GM19372 (cell line): ENCODE data around the gene RRM1.
"Not testable (repeated sequence)": the region's sequence is repeated elsewhere in the genome, so short reads cannot be mapped to it uniquely, and the experiment has no call there.

Source experiments
- ATAC-seq: cut with Tn5 transposase; IDR thresholded peaks from one replicate; pipeline ENCODE4 v1.9.1; 2021; ENCODE audit warnings: mild to moderate bottlenecking, low read depth, moderate library complexity; ENCODE audit not compliant: unreplicated experiment

RRM1 gene

DNA sequence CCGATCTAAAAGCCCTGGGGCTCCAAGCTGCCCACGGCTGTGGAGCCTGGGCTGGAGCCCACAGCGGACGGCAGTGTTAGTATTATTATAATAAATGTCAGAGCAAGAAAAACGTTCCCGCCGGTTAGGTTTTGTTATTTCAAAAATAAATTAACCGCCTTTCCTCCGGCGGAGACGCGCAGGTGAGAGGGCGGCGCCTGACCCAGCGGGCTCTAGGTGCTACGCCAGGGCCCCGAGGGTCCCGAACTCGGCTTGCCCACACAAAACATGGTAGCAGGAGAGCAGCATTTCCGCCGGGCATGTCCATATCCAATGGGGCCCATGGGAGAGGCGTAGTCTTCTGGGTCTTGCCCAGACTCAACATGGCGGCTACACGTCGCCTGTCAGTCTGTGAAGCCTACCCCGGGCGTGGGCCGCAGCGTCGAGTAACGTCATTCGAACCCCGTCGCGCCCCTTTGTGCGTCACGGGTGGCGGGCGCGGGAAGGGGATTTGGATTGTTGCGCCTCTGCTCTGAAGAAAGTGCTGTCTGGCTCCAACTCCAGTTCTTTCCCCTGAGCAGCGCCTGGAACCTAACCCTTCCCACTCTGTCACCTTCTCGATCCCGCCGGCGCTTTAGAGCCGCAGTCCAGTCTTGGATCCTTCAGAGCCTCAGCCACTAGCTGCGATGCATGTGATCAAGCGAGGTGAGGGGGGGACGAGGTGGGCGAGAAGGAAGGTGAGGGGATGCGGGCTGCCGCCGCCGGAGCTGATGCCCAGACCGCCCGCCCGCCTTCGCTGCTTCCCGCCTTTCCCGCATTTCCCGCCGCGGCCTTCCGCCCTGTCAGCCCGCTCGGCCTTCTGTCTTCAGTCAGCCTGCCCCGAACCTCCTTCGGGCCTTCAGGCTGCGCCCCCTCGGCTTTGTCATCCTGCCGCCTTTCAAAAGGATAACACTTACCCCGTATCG lies at the start of gene RRM1:
RRM1 (plus strand) TSS at position 452 of the 944 bp plus-strand sequence; CDS start at position 666, 214 bp downstream.
- ATAC-seq: peak; percentile 95

DNA sequence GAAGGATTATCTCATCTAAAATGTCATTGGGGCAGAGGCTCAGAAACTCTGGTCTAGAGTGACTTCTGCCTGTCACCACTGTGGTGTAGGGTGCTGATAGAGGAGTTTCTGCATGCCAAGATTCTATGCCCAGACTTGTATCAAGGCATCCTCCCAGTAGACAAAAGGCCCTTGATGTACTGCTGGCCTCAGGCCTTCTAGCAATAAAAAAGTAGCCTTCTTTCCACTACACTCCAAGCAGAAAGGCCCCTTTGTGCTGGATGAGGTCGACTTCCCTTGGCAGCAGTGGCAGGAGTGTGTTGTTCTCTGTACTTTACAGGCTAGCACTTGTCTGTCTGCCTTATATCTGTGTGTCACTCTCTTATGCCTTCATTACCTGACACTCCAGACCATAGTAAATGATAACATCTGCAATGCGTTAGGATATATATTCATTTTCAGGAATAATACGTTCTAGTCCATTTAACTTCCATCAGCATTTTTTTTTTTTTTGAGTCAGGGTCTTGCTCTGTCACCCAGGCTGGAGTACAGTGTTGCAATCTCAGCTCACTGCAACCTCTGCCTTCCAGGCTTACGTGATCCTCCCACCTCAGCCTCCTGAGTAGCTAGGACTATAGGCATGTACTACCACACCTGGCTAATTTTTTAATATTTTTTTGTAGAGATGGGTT lies 49.5 kb upstream of the RRM1 start:
- no peak for ATAC-seq

DNA sequence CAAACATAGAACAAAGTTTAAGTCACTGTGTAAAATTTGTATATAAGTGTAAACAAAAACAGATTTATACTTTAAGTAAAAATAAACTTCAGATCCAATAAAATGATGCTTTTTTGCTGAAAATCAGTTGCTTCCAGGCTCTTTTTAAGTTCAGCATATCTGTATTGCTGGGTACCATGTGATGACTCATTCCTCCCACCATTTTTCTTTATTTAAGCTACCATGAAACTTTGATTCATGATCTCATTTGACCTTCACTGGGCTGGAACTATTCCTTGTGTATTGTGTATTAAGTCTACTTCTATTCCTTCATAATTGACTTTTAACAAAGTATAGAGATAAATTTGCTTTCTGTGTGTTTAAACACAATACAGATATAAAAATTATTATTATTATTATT lies 46.3 kb upstream of the RRM1 start:
- no peak for ATAC-seq

DNA sequence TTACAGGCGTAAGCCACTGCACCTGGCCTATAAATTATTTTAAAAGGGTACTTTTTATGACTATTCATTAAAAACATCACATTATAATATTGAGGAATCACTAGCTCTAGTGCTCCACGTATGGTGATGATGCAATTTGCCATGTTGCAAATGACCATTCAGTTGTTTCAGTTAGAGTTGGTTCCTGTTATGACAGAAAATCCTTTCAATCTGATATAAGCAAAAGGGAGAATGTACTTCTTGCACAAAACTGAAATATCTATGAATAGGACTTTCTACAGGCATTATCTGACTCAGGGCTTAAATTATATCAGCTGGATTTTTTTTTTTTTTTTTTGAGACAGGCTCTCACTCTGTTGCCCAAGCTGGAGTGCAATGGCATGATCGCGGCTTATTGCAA lies 45.6 kb upstream of the RRM1 start:
- no peak for ATAC-seq

DNA sequence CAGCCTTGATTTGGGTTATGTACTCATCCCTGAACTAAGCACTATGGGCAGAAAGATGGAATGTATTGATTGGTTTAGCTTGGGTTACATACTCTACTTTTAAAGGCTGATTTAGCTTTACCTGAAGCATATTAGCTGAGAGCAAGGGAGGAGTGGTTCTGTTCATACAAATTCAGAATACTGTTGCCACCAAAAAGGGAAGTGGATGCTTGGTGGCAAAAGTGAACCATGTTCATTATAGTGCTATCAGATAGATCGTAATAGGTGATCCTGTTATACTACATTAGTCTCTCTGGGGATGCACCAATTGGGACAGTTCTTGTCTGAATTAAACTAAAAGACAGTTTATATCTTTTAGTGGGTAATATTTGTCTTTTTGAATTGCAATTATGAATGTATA lies 44.5 kb upstream of the RRM1 start:
- no peak for ATAC-seq

DNA sequence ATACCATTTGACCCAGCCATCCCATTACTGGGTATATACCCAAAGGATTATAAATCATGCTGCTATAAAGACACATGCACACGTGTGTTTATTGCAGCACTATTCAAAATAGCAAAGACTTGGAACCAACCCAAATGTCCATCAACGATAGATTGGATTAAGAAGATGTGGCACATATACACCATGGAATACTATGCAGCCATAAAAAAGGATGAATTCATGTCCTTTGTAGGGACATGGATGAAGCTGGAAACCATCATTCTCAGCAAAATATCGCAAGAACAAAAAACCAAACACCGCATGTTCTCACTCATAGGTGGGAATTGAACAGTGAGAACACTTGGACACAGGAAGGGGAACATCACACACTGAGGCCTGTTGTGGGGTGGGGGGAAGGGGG lies 41.4 kb upstream of the RRM1 start:
- ATAC-seq: not testable (repeated sequence)

DNA sequence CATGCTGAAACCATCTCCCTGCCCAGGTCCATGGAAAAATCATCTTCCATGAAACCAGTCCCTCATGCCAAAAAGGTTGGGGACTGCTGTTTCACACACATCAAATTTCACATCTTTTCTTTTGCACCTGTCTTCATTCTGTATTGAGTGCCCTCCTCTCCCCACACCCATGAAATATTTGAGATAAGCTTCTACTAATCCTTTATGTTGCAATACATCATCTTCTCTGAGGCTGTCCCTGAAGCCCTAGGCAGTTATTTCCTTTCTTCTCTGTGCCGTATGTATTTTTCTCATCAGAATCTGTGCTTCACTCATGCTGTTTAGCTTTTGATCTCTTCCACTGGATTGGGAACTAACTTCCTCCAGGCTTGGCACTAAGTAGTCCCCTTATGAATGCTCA lies 40.0 kb upstream of the RRM1 start:
- ATAC-seq: no peak

DNA sequence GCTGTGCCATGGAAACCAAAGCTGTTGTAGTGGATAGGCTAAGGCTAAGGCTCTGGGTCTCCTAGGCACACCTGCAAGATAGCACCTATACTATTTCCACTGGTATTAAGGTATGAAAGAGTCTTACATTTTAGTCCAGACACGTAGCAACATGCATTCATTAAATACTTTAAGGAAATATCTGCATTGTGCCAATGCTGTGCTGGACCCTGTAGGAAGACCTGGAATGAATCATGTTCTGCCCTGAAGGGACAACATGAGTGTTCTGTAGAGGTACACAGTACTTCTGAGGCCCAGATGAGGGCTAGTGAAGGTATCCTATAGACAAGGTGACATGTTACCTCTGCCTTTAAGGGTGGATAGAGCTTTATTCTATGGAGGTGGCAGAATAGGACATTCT lies 35.2 kb upstream of the RRM1 start:
- ATAC-seq: no peak

DNA sequence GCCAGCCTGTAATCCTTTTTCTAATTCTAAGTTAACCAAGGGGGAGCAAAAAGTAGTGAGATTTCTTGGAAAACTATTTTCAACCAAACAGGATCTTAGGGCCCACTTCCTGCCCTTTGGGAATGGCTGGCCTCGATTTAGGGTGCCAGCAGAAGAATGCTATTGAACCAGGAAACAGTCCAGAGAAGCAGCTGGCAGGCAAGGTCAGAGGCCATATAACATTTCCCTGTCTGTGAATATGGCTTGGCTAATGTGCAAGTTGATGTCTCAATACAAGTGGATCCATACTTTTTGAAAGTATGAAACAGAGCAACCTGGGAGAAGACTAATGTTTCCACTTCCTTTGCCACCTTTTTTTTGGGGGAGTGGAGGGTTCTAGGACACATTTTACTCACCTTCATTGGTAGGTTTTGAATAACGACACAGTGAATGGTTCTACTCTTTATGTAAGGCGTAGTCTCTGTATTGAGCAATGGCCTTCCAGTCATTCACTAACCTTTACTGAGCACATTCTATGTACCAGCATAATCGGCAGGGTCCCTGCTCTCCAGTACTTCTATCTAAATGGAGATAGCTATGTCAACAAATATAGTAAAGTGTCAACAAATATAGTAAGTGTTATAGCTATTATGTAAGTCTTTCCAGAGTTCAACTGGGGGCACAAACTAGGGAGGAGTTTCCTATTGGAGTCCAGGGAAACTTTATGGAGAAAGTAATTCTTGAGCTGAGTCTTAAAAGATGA lies 34.2 kb upstream of the RRM1 start:
- no peak for ATAC-seq

DNA sequence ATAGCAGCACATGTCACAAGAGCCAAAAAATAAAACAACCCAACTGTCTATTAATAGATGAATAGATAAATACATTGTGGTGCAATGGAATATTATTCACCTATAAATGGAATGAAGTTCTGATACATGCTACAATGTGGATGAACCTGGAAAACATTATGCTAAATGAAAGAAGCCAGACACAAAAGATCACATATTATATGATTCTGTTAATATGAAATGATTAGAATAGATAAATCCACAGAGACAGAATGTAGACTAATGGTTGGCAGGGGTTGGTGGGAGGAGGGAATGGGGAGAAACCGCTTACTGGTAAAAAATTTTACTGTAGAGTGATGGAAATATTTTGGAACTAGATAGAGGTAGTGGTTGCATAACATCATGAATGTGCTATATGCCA lies 32.9 kb upstream of the RRM1 start:
- no peak for ATAC-seq

DNA sequence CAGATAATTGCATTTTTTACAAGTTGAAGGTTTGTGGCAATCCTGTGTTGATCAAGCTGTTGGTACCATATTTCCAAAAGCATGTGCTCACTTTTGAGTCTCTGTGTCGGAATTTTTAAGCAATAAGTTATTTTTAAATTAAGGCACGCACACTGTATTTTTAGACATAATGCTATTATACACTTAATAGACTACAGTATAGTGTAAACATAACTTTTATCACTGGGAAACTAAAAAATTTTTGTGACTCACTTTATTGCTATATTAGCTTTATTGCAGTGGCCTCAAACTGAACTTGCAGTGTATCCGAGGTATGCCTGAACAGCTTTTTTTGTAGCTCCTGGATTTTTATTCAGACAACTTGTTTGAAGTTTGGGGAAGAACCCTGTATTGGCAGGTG lies 31.3 kb upstream of the RRM1 start:
- ATAC-seq: no peak

DNA sequence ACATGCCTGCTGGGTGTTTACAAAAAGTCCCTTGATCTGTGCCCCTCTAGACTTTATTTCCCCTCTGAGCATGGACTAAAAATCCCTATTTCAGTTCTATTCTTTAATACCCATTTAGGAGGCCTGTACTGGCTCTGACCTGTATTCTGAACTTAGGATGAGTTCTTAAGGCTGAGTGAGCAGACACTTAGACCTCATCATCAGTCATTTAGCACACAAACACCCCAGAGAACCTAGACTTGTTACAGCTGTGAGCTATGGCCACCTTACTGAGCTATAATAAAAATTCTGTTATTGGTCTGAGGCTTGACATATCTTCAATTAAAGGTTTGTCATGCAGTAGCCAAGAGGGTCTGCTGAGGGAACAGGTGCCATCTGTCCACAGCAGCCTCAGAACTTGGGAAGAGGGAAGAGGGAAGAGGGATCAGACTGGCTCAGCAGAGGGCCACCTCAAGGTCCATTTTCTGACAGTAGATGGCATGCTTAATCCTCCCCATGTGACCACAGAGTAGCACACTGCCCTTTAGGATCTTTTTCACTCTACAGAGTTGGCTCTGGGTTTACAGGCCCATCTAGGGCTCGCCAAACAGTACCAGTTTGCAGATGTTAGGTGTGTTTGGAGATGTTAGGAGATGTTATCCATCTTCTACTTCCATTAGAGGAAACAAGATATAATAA lies 30.2 kb upstream of the RRM1 start:
- no peak for ATAC-seq

DNA sequence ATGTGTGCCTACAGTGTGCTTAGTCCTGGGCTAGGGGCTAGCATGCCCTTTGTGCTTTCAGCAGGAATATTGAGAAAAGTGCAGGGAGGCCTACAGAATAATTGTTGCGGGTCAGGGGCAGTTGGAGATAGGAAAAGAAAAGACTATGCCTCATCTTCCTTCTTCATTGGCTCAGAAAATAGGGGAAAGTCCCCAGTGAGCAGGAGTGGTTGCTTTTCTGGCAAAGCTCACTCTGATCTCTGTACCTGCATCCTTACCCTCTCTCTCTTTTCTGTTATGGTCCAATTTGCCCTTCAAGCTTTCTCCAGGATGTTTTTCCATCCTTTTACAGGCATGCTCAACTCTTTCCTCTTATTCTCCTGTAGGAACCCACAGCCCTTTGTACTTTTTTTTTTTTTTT lies 29.5 kb upstream of the RRM1 start:
- no peak for ATAC-seq

DNA sequence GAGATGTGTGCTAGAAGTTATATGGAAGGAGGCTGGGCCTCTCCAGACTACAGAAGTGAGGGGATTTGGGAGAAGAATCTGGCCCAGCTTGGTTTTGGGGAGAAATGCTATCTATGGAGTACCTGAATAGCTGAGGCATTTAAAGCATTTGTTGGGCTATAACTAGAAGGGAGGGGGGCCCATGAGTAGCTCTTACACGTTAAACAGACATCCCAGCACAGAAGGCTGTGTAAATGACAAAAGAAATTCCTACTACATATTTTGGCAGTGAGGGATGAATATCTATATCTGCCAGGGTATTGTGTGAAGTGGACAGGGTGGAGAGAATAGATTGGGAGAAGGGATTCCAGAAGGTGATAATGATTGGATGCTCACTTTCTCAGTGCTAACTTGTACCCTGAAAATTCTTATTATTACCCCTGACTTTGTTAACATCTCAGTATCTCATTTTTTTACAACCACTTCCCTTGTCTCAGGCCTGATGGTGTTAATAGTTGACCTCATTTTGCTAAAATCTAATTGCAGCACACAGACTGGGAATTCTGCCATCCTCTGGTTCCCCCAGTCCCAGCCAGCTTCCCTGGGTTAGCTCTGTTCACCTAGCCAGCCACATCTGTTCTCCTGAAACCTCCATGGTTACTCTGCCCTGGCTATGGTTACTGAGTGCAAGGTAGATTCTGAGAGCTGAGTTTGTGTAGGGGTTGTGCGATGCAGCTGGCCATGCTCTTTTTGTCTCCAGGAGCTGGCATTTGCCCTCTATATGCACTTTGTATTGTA lies 28.8 kb upstream of the RRM1 start:
- ATAC-seq: no peak

DNA sequence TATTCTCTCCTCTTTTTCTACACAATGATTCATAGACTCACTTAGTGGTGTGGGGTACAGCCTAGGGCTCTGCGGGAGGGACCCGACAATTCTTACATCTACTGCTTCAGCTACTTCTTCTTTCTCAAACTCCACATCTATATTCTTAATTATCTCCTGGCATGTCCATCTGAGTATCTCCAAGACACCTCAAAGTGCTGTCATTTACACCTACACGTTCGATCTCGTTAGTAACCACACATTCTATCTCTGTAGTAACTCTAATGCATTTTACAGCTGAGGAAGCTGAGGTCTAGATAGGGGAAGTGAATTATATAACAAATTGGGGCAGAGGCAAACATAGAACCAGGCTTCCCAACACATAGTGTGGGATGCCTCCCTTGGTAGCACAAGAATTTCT lies 27.7 kb upstream of the RRM1 start:
- no peak for ATAC-seq

DNA sequence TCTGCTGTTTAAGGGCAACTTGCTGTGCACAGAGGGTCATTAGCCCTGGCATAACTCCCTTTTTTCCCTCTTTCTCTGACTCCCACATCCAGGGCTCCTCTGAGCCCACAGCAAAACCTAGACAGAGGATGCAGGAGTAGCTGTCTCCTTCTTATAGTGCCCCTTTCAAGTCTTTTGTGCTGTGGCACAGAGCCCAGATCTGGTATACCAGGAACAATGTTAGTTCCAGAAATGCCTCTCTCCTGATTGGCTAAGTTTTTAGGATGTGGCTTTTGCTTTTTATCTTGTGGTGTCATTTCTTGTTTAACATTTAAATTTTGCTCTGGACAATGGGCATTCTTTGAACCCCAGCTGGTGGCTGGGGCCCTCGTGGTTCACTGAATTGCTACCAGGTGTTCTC lies 25.6 kb upstream of the RRM1 start:
- no peak for ATAC-seq

DNA sequence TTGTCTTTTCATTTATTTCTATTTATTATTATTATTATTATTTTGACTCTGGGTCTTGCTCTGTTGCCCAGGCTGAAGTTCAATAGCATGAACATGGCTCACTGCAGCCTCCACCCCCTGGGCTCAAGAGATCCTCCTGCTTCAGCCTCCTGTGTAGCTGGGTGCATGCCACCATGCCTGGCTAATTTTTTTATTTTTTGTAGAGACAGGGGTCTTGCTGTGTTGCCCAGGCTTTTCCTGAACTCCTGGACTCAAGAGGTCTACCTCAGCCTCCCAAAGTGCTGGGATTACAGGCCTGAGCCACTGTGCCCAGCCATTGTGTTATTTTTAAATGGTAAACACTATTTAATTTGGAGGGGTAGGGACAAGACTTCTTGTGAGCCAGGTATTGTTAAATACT lies 23.3 kb upstream of the RRM1 start:
- ATAC-seq: no peak

DNA sequence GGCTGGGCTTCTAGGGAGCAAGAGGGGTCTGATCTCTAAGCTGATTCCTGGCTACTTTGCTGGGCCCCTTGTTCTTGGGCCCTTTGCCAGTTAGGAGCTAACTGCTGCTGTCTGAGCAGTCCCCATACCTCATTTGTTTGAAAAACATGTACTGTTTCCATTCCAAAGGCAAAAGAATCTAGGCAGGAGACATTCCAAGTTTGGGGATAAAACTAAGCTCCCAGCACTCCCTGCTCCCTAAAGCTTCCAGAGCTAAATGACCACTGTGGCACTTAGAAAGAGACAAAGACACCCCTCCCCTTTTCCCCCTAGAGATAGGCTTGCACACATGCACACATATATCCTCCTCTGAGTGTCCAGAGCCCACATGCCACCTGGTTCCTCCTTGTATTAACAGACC lies 22.7 kb upstream of the RRM1 start:
- no peak for ATAC-seq

DNA sequence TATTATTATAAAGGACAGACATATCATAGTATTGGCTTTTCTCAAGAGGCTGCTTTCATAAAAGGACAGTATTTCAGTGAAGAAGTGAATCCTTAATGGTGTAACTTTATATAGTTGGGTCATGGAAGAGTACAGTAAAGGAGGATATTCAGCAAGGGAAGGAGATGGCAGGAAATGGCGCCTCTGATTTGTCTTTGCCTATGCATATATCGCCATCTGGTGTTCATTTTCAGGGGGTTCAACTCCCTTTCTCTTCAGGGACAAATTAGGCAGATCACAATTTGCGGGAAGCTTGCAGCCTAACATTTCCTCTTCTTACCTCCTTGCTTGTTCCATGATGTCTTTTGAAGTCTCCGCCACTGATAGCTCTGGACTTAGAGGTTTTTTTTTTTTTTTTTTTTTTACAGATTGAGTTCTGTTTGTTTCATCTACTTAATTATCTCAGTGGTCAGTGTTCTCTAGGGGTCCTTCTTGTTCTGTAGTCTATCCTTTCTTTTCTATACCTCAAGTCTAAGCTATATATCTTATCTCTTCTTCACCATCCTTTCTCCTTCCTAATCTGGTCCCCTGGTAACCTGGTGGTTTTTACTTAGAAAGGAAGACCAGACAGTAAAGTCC lies 21.8 kb upstream of the RRM1 start:
- no peak for ATAC-seq

DNA sequence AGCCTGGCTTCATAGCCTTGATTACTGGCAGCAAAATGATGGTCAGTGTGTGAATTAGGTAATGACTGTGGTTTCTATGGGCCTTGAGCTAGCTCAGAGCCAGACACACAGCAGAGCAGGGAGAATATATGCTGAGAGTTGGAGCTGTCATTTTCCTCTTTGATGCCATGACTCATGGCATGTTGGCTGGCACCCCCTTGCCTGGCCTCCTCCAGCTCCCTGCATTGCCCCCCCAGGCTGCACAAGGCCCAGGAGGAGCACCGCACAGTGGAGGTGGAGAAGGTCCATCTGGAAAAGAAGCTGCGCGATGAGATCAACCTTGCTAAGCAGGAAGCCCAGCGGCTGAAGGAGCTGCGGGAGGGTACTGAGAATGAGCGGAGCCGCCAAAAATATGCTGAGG lies 20.3 kb upstream of the RRM1 start:
- ATAC-seq: no peak
